ENCODE data around the gene PRDX5. TPM values are rescaled to one million over a fixed set of nuclear protein-coding genes. Genes with fewer than 3 reads are reported as not detected.
A peak's percentile ranks its signal among the peaks of the same experiment; 100 is the strongest.

PRDX5 gene
- total RNA-seq, 6 experiments from 2014 or later, result 161 to 207 (median 186) TPM

DNA sequence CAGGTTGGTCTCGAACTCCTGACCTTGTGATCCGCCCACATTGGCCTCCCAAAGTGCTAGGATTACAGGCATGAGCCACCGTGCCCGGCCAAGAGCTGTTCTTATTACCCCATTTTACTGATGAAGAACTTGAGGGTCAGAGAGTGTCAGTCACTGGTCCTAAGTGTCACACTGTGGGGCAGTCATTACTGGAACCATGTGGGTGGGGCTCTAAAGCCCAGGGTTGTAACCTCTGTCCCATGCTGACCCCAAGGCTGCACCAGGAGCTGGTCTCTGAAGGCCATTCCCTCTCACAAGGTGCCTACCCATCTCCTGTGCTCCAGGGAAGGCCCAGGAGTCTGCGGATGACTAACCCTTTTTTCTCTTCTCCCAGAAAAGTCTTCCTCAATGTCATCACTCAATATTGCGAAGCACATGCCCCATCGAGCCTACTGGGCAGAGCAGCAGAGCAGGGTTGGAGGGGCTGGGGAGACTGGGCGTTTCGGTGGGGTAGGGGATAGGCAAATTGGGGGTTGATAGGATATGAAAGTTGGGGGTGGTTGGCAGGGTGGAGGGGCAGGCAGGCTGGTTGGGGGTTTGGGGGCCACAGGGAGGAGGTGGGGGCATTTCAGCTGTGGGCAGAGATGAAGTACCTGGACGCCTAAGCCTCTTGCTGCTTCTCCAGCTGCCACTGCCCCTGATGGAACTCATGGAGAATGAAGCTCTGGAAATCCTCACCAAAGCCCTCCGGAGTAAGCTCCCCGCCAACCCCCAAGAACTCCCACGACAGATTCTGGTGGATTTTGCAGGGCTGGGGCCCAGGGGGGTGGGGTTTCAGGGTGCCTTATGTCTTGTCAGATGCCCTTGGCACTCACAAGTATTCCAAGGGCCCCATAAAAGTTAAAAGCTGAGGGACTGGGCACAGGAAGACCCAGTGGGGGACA, 14.6 kb upstream of the PRDX5 start:
- no peak overlapping the region for H3K4me3 Mint-ChIP-seq

GRCh38 chr11:64304032-64304315, 13.9 kb upstream of the PRDX5 start:
- Mint-ChIP-seq H3K4me3 (peak overlapping the region; percentile 96), H3K27me3 (ENCODE audit: insufficient read depth) (peaks cover 17% of the 10 kb centered on the region), H3K36me3 (ENCODE audit: low read depth) (no peaks in the 10 kb centered on the region), H3K4me1 (ENCODE audit: low read depth) (peaks cover 26% of the 10 kb centered on the region), H3K9me3 (no peaks in the 10 kb centered on the region), H3K27ac (peak overlapping the region; percentile 94)
- TF ChIP-seq, protein P1, sequence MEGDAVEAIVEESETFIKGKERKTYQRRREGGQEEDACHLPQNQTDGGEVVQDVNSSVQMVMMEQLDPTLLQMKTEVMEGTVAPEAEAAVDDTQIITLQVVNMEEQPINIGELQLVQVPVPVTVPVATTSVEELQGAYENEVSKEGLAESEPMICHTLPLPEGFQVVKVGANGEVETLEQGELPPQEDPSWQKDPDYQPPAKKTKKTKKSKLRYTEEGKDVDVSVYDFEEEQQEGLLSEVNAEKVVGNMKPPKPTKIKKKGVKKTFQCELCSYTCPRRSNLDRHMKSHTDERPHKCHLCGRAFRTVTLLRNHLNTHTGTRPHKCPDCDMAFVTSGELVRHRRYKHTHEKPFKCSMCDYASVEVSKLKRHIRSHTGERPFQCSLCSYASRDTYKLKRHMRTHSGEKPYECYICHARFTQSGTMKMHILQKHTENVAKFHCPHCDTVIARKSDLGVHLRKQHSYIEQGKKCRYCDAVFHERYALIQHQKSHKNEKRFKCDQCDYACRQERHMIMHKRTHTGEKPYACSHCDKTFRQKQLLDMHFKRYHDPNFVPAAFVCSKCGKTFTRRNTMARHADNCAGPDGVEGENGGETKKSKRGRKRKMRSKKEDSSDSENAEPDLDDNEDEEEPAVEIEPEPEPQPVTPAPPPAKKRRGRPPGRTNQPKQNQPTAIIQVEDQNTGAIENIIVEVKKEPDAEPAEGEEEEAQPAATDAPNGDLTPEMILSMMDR (IDR thresholded peaks at IDR 0.05), result no peak
- no peak for DNase-seq

More for the DNA sequence above, 14.6 kb upstream of the PRDX5 start:
- no peaks in the 10 kb centered on the region for H3K36me3 Mint-ChIP-seq (ENCODE audit: low read depth)
- TF ChIP-seq, protein P1 (IDR thresholded peaks at IDR 0.05), result no peak
- no peak overlapping the region for H3K27ac Mint-ChIP-seq
- H3K4me1 Mint-ChIP-seq (ENCODE audit: low read depth), result peaks cover 26% of the 10 kb centered on the region
- peaks cover 23% of the 10 kb centered on the region for H3K27me3 Mint-ChIP-seq (ENCODE audit: insufficient read depth)
- no peak for DNase-seq
- no peaks in the 10 kb centered on the region for H3K9me3 Mint-ChIP-seq

GRCh38 chr11:64304316-64305072, 13.4 kb upstream of the PRDX5 start:
- peaks cover 15% of the 10 kb centered on the region for H3K27me3 Mint-ChIP-seq (ENCODE audit: insufficient read depth)
- peak; percentile 82 for DNase-seq
- peak overlapping the region; percentile 96 for H3K4me3 Mint-ChIP-seq
- no peaks in the 10 kb centered on the region for H3K36me3 Mint-ChIP-seq (ENCODE audit: low read depth)
- TF ChIP-seq, protein P1 (IDR thresholded peaks at IDR 0.05), result peak; percentile 95
- peaks cover 26% of the 10 kb centered on the region for H3K4me1 Mint-ChIP-seq (ENCODE audit: low read depth)
- no peaks in the 10 kb centered on the region for H3K9me3 Mint-ChIP-seq
- H3K27ac Mint-ChIP-seq, result peak overlapping the region; percentile 94

- DNase-seq, result peak; percentile 94
- H3K27ac Mint-ChIP-seq, result peak within 1 kb of the TSS; percentile 94
- no peaks in the 10 kb centered on the region for H3K9me3 Mint-ChIP-seq
- TF ChIP-seq, protein P1 (IDR thresholded peaks at IDR 0.05), result no peak
- H3K27me3 Mint-ChIP-seq (ENCODE audit: insufficient read depth), result peaks cover 12% of the 10 kb centered on the region
- H3K36me3 Mint-ChIP-seq (ENCODE audit: low read depth), result no peaks in the 10 kb centered on the region
- peak within 1 kb of the TSS; percentile 96 for H3K4me3 Mint-ChIP-seq
- peaks cover 26% of the 10 kb centered on the region for H3K4me1 Mint-ChIP-seq (ENCODE audit: low read depth)
Observed at GRCh38 chr11:64305075-64305690, 12.7 kb upstream of the PRDX5 start, which contains the start of gene ESRRA. ESRRA (plus strand) TSS chr11:64305524; CDS start chr11:64307180, 1,656 bp downstream.

DNA sequence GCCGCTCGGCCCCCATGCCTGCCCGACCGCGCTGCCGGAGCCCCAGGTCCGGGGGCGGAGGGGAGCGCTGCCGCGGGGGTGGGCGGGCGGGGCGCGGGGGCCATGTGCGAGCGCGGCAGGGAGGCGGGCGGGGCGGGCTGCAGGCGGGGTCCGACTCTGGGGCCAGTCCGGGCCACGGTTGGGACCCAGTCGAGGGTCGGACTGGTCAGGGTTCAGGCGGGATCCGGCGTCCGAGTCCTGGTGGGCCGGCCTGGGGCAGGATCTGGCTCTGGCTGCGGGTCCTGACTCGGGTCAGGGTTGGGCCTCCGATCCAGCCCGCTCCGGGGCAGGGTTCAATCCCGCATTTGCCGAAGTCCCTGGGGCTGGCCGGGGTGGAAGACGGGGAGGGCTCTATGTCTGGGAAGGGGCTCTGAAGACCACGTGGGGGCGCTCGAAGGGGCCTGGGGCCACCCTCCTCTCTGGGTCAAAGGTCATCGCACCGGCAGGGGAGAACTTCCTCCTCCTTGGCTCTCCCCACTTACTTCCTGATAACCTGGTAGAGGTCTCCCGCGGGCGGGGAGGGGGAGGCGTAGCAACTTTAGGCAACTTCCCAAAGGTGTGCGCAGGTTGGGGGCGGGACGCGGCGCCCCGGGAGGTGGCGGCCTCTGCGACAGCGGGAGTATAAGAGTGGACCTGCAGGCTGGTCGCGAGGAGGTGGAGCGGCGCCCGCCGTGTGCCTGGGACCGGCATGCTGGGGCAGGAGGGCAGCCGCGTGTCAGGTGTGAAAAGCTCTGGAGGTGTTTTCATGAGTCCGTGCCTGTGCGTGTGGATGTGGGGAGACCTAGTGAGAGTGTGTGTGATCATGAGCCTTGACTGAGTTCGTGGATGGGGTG, 12.0 kb upstream of the PRDX5 start:
- DNase-seq, result no peak
- Mint-ChIP-seq H3K27me3 (ENCODE audit: insufficient read depth) (peaks cover 5% of the 10 kb centered on the region), H3K4me3 (peak overlapping the region; percentile 89), H3K9me3 (no peaks in the 10 kb centered on the region), H3K36me3 (ENCODE audit: low read depth) (no peaks in the 10 kb centered on the region), H3K27ac (peak overlapping the region; percentile 61), H3K4me1 (ENCODE audit: low read depth) (peaks cover 19% of the 10 kb centered on the region)
- TF ChIP-seq, protein P1 (IDR thresholded peaks at IDR 0.05), result peak; percentile 63
